Adrenal gland (tissue), 5 donors: ENCODE results near the gene NAP1L4.

Experiments used
- CTCF ChIP-seq, 6 experiments: fragments of 450-650 bp in 4 of 6; fragments of 200-600 bp in 2 of 6; sonication (generic) in 1 of 6; IDR thresholded peaks; 1 replicate in 5 of 6; 2 replicates in 1 of 6; pipeline versions ENCODE4 v1.5.1 to v1.8.0; 2016 to 2021; ENCODE audit warnings: antibody characterized with exemption in 6 of 6, mild to moderate bottlenecking in 2 of 6, moderate library complexity in 1 of 6
- POLR2A ChIP-seq, 2 donors: fragments of 450-650 bp; IDR thresholded peaks; one replicate each; pipeline ENCODE4 v1.6.1; 2017; ENCODE audit warnings: antibody characterized with exemption in 2 of 2, mild to moderate bottlenecking in 2 of 2, moderate library complexity in 1 of 2
- donor health status: DM: no; HTN: no; CAD: no.

DNA sequence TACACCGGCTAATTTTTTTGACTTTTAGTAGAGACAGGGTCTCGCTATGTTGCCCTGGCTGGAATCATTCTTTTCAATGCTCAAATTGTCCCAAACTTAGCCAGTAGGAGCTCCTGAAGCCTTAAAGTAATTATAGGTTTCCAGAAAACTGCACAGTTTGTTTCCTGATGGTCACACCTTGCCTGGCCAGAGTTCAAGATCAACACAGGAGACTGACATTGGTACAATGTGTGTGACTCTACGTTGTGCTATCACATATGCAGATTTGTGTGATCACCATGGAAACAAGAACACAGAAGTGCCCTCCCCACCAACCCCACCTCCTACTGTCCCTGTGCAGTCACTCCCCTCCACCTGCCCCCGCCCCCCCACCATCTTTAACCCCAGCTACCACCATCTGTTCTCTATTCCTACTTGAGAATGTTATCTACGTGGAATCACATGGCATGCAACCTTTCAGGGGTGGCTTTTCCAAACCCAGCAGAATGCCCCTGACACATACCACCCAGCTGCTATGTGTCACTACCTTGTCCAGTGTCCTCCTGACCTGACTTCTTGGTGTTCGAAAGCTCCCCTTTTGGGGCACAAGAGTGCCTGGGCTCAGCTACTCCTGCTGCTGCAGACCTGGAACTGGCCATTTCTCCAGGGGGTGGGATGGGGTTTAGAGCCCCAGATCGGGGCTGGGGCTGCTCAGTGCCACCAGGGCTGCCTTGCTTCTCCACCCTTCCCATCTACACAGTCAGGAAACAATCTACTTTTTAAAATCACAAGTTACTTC is 6.1 kb upstream of the NAP1L4 start:
- no peak for TF ChIP-seq CTCF (IDR thresholded peaks at IDR 0.05)
- no peak for TF ChIP-seq POLR2A (IDR thresholded peaks at IDR 0.05)
